Gastrocnemius medialis (tissue), 4 donors: ENCODE results near the gene NPTX1. TPM values are rescaled to one million over a fixed set of nuclear protein-coding genes. Genes with fewer than 3 reads are reported as not detected.

ENCODE experiments used
- ATAC-seq, 2 donors: fragments of 150-250 bp; one replicate each; pipeline ENCODE4 v1.9.1; 2016
- DNase-seq, 2 donors: peaks; one replicate each; pipeline ENCODE4 v3.0.0-alpha.2; 2019
- H3K27ac ChIP-seq, 4 donors: fragments of 200-600 bp; sonication (generic); 1 replicate in 1 of 4; 2 replicates in 3 of 4; pipeline ENCODE4 v1.5.1; 2016 to 2018; ENCODE audit warnings: mild to moderate bottlenecking in 2 of 4, moderate library complexity in 1 of 4
- H3K27me3 ChIP-seq, 3 donors: fragments of 200-600 bp; sonication (generic) in 2 of 3; 1 replicate in 1 of 3; 2 replicates in 2 of 3; pipeline versions ENCODE4 v1.5.1 to v1.6.0; 2016 to 2019; ENCODE audit warnings: mild to moderate bottlenecking in 1 of 3, moderate library complexity in 1 of 3
- H3K36me3 ChIP-seq, 2 donors: fragments of 200-600 bp; sonication (generic) in 1 of 2; one replicate each; pipeline ENCODE4 v1.5.1; 2017 to 2018
- H3K4me1 ChIP-seq, 2 donors: fragments of 200-600 bp; sonication (generic) in 1 of 2; one replicate each; pipeline ENCODE4 v1.5.1; 2016 to 2017; ENCODE audit warnings: mild to moderate bottlenecking in 2 of 2
- H3K4me3 ChIP-seq, 4 donors: fragments of 200-600 bp; sonication (generic) in 3 of 4; 1 replicate in 1 of 4; 2 replicates in 3 of 4; pipeline ENCODE4 v1.5.1; 2016 to 2019; ENCODE audit warnings: mild to moderate bottlenecking in 2 of 4
- H3K9me3 ChIP-seq, 3 donors: fragments of 200-600 bp; sonication (generic) in 2 of 3; 1 replicate in 1 of 3; 2 replicates in 2 of 3; pipeline ENCODE4 v1.5.1; 2016 to 2019
- POLR2A ChIP-seq, 2 donors: fragments of 450-650 bp; IDR thresholded peaks; one replicate each; pipeline ENCODE4 v1.6.1; 2017; ENCODE audit warnings: antibody characterized with exemption in 2 of 2, mild to moderate bottlenecking in 2 of 2, moderate library complexity in 2 of 2
- in situ Hi-C, 4 donors: fragments of 200-750 bp; cut with MboI; loops; one replicate each; pipeline versions ENCODE4 v1.15.0 to v1.8.0; 2017; ENCODE audit warnings: low sequenced_read_pairs in 4 of 4
- intact Hi-C: fragments of 100-400 bp; cut with DNase I; formaldehyde crosslinking; loops from one replicate; pipeline ENCODE4 v1.15.1; 2023; ENCODE audit warnings: low total_unique reads
- total RNA-seq, 4 donors: library from RNA; depleted of rRNA; stranded (reverse); fragments of >200 nt; gene quantifications; one replicate each; pipeline versions ENCODE4 v1.1.0 to v1.2.3, GENCODE V29; 2016
- TF ChIP-seq, protein P1 (sequence below), 5 experiments: fragments of 450-650 bp in 3 of 5; fragments of 200-600 bp in 2 of 5; sonication (generic) in 2 of 5; IDR thresholded peaks in 4 of 5; conservative IDR thresholded peaks in 1 of 5; 1 replicate in 4 of 5; 2 replicates in 1 of 5; pipeline ENCODE4 v1.5.1; 2016 to 2019; ENCODE audit warnings: antibody characterized with exemption in 5 of 5, mild to moderate bottlenecking in 3 of 5, moderate library complexity in 3 of 5

NPTX1 gene
- total RNA-seq, 4 donors from 2014 or later: 0.07 to 2.4 (median 0.21) TPM

DNA sequence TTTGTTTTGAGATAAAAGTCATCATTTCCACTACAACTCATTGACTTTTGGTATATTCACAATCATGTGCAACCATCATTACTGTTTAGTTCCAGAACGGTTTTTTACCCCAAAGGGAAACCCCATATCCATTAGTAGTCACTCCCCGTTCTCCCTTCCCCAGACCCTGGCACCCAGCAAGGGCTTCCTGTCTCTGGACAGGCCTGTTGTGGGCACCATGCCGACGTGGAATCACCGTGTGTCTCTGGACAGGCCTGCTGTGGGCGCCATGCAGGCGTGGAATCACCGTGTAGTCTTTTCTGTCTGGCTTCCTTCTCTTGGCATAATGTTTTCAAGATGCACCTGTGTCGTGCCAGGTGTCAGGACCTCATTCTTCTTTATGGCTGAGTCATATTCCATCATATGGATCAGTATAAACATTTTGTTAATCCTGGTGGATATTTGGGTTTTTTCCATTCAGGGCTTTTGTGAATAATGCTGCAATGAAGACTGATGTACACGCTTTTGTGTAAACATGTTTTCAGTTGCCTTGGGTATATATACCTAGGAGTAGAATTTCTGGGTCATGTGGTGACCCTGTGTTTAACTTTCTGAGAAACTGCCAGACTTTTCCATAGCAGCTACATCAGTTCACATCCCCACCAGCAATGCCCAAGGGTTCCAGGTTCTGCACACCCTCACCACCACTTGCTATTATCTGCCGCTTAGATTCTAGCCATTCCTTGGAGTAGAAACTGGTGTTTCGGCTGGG is 42.3 kb downstream of the NPTX1 start:
- H3K4me3 ChIP-seq: no peak overlapping the region
- H3K27ac ChIP-seq: no peak overlapping the region
- ATAC-seq (no peak), DNase-seq (no peak)
- H3K4me1 ChIP-seq: no peaks in the 10 kb centered on the region
- H3K9me3 ChIP-seq: no peaks in the 10 kb centered on the region
- H3K36me3 ChIP-seq: peaks cover 0 to 9% of the 10 kb centered on the region in 2 donors
- no peak for TF ChIP-seq POLR2A (IDR thresholded peaks at IDR 0.05)
- TF ChIP-seq, protein P1, sequence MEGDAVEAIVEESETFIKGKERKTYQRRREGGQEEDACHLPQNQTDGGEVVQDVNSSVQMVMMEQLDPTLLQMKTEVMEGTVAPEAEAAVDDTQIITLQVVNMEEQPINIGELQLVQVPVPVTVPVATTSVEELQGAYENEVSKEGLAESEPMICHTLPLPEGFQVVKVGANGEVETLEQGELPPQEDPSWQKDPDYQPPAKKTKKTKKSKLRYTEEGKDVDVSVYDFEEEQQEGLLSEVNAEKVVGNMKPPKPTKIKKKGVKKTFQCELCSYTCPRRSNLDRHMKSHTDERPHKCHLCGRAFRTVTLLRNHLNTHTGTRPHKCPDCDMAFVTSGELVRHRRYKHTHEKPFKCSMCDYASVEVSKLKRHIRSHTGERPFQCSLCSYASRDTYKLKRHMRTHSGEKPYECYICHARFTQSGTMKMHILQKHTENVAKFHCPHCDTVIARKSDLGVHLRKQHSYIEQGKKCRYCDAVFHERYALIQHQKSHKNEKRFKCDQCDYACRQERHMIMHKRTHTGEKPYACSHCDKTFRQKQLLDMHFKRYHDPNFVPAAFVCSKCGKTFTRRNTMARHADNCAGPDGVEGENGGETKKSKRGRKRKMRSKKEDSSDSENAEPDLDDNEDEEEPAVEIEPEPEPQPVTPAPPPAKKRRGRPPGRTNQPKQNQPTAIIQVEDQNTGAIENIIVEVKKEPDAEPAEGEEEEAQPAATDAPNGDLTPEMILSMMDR (IDR thresholded peaks at IDR 0.05 in 4 of 5, conservative IDR thresholded peaks at IDR 0.05 in 1 of 5): no peak
- intact Hi-C loops: no loop called here
- no peaks in the 10 kb centered on the region for H3K27me3 ChIP-seq
- in situ Hi-C loops: no loop called here

DNA sequence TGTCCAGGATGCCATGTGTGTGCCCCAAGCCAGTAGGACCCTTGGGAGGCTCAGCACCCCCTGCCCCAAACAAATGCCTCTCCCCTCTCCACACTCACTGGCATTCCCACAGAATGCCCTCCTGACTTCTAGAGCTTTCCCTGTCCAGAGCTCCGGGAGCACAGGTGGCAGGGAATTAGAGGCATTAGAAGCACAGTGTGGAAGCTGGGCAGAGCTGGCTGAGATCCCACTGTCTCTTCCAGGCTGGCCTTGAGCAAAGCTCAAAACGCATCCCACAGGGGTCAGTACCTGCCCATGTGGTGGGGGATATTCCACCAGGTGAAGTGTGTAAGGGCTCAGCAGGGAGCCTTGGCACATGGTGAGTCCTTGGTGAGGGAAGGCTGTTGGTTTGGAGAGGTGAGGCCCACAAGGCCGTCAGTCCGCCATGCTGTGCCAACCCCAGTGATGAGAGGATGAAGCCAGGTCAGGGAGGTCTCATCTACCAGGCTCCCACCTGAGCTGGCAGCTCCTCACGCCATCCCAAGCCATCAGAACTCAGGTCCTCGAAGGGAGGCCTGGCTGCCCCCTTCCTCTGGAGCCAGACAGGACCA is 43.4 kb downstream of the NPTX1 start:
- DNase-seq: no peak
- Histone ChIP-seq H3K4me3 (no peak overlapping the region), H3K9me3 (no peaks in the 10 kb centered on the region), H3K36me3 (peaks cover 0 to 9% of the 10 kb centered on the region in 2 donors), H3K4me1 (no peaks in the 10 kb centered on the region), H3K27me3 (no peaks in the 10 kb centered on the region), H3K27ac (no peak overlapping the region)
- no peak for ATAC-seq
- TF ChIP-seq POLR2A (IDR thresholded peaks at IDR 0.05): no peak
- TF ChIP-seq, protein P1 (IDR thresholded peaks at IDR 0.05 in 4 of 5, conservative IDR thresholded peaks at IDR 0.05 in 1 of 5): no peak
- intact Hi-C loops: no loop called here
- in situ Hi-C loops: no loop called here

DNA sequence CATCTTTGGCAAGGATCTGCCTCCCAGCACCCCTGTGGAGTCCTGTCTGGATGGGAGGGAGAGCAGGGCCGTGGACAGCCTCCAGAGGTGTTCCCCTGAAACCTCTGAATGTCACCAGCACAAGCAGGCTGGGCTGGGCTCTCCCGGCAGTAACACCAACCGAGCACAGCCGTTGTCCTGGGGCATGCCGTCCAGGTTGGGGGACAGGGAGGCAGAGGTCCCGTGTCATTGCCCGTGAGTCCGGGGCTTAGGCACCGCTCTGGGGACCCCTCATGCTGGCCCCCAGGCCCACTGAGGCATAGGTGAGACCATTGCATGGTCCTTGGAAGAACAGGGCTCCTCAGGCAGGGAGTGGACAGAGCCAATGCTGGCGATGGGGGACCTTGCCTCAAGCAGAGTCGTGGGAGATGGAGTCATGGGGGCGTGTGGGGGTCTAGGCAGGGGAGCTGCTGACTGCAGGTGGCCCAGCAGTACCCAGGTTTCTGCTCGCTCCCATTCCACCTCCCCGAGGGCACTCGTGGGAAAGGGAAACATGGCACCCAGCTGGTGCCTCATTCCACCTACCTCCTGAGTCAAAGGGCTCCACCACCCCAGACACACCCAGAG is 44.0 kb downstream of the NPTX1 start:
- H3K36me3 ChIP-seq: peaks cover 0 to 9% of the 10 kb centered on the region in 2 donors
- no peaks in the 10 kb centered on the region for H3K27me3 ChIP-seq
- intact Hi-C loops (no loop called here), in situ Hi-C loops (no loop called here)
- no peak overlapping the region for H3K4me3 ChIP-seq
- DNase-seq (no peak), ATAC-seq (no peak)
- no peaks in the 10 kb centered on the region for H3K4me1 ChIP-seq
- no peak for TF ChIP-seq POLR2A (IDR thresholded peaks at IDR 0.05)
- TF ChIP-seq, protein P1 (IDR thresholded peaks at IDR 0.05 in 4 of 5, conservative IDR thresholded peaks at IDR 0.05 in 1 of 5): no peak
- H3K9me3 ChIP-seq: no peaks in the 10 kb centered on the region
- no peak overlapping the region for H3K27ac ChIP-seq

DNA sequence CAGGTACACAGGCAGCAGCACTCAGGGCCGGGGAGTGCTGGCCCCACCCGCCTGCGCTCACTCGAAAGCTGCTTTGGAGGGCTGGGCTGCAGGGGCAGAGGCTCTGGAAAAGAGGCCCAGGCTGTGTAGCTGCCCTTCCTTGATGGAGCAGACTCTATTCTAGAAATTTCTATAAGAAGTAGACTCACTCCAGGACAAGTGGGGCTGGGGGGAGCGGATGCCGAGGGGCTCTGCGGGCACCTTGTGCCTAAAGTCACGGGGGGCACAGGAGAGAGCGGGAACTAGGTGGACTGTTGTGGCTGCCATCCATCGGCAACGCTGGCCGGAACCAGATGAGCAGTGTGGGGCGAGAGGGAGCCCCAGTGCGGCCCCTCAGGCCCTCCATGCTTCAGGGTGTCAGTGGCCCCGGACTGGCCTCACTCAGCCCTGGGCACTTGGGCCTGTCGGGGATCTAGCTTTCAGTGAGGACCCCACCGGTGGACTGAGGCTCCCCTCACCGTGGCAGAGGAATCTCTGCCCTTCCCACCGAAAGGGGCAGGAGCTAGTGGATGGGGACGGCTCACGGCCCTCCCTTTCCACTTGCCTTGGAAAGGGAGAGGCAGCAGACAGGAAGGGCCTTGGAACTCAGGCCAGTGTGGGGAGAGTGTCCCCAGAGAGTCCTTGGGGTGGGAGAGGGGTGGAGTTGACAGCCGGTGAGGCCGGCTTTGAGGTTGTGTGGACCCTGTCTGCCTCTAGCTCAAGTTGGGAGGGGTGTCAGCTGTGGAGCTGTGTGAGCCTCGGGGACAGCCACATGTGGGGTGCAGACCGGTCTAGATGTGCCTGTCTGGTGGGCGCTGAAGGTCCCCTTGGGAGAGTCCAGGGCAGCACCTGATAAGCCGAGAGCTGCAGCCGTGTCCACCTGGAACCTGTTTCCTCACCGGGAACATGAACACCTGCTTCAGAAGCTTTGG is 44.9 kb downstream of the NPTX1 start:
- intact Hi-C loops: no loop called here
- Histone ChIP-seq H3K9me3 (no peaks in the 10 kb centered on the region), H3K27me3 (no peaks in the 10 kb centered on the region), H3K36me3 (peaks cover 0 to 9% of the 10 kb centered on the region in 2 donors), H3K27ac (no peak overlapping the region), H3K4me1 (peaks cover 0 to 3% of the 10 kb centered on the region in 2 donors), H3K4me3 (no peak overlapping the region)
- ATAC-seq (no peak), DNase-seq (no peak)
- in situ Hi-C loops: no loop called here
- TF ChIP-seq POLR2A (IDR thresholded peaks at IDR 0.05): no peak
